Parathyroid adenoma (tissue), 2 donors: ENCODE data around the gene PTTG2.
A peak's percentile ranks its signal among the peaks of the same experiment; 100 is the strongest.

Experiments used
- H2AFZ ChIP-seq: fragments of 300-600 bp; sonication (generic); one replicate; pipeline ENCODE4 v1.7.0; 2017; ENCODE audit warnings: antibody characterized with exemption, mild to moderate bottlenecking
- H3K27ac ChIP-seq: fragments of 300-600 bp; sonication (generic); one replicate; pipeline ENCODE4 v1.7.0; 2017
- H3K27me3 ChIP-seq: fragments of 300-600 bp; sonication (generic); one replicate; pipeline ENCODE4 v1.7.0; 2017; ENCODE audit warnings: low read length; ENCODE audit not compliant: control insufficient read depth, insufficient read depth
- H3K36me3 ChIP-seq: fragments of 300-600 bp; sonication (generic); one replicate; pipeline ENCODE4 v1.7.0; 2017; ENCODE audit warnings: low read length; ENCODE audit not compliant: control insufficient read depth, insufficient read depth
- H3K4me1 ChIP-seq: fragments of 300-600 bp; sonication (generic); one replicate; pipeline ENCODE4 v1.7.0; 2017; ENCODE audit warnings: control low read depth
- H3K4me2 ChIP-seq: fragments of 300-600 bp; sonication (generic); one replicate; pipeline ENCODE4 v1.7.0; 2017; ENCODE audit warnings: low read length
- H3K4me3 ChIP-seq: fragments of 300-600 bp; sonication (generic); one replicate; pipeline ENCODE4 v1.7.0; 2017; ENCODE audit warnings: low read depth, low read length
- H3K79me2 ChIP-seq: fragments of 300-600 bp; sonication (generic); one replicate; pipeline ENCODE4 v1.7.0; 2017; ENCODE audit warnings: control low read depth
- H3K9ac ChIP-seq: fragments of 300-600 bp; sonication (generic); one replicate; pipeline ENCODE4 v1.7.0; 2017; ENCODE audit warnings: mild to moderate bottlenecking
- H3K9me3 ChIP-seq: fragments of 300-600 bp; sonication (generic); one replicate; pipeline ENCODE4 v1.7.0; 2017; ENCODE audit warnings: low read length; ENCODE audit not compliant: control insufficient read depth
- TF ChIP-seq, protein P1 (sequence below): fragments of 300-600 bp; sonication (generic); IDR thresholded peaks from one replicate; pipeline ENCODE4 v1.7.0; 2017; ENCODE audit warnings: antibody characterized with exemption, mild to moderate bottlenecking
- donor health status: primary hyperparathyroidism.

The PTTG2 gene

DNA sequence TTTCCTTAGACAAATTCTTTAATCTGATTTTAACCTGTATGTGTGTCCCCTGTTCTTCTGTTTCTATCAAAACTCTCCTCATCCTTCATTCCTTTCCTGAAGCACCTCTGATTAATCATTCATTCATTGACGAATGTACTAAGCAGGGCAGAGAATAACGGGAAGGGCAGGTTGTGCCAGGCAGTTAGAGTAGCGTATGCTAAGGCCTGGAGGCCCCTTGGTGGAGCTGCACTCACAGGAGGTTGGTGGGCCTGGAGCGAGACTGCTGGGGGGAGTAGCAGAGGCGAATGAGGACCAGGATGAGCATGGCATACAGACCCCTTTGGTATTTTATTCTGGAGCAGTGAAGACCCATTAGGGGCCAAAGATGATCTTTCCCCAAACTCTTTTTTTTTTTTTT lies 22.5 kb downstream of the PTTG2 start:
- Histone ChIP-seq H3K4me2 (peak overlapping the region; percentile 43), H3K4me1 (peaks cover 37% of the 10 kb centered on the region), H3K9me3 (no peaks in the 10 kb centered on the region), H3K36me3 (no peaks in the 10 kb centered on the region), H3K4me3 (peak overlapping the region; percentile 3), H3K79me2 (peaks cover 39% of the 10 kb centered on the region), H2AFZ (no peak overlapping the region), H3K27me3 (no peaks in the 10 kb centered on the region), H3K9ac (no peak overlapping the region), H3K27ac (peak overlapping the region; percentile 79)
- TF ChIP-seq, protein P1, sequence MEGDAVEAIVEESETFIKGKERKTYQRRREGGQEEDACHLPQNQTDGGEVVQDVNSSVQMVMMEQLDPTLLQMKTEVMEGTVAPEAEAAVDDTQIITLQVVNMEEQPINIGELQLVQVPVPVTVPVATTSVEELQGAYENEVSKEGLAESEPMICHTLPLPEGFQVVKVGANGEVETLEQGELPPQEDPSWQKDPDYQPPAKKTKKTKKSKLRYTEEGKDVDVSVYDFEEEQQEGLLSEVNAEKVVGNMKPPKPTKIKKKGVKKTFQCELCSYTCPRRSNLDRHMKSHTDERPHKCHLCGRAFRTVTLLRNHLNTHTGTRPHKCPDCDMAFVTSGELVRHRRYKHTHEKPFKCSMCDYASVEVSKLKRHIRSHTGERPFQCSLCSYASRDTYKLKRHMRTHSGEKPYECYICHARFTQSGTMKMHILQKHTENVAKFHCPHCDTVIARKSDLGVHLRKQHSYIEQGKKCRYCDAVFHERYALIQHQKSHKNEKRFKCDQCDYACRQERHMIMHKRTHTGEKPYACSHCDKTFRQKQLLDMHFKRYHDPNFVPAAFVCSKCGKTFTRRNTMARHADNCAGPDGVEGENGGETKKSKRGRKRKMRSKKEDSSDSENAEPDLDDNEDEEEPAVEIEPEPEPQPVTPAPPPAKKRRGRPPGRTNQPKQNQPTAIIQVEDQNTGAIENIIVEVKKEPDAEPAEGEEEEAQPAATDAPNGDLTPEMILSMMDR, result no peak

DNA sequence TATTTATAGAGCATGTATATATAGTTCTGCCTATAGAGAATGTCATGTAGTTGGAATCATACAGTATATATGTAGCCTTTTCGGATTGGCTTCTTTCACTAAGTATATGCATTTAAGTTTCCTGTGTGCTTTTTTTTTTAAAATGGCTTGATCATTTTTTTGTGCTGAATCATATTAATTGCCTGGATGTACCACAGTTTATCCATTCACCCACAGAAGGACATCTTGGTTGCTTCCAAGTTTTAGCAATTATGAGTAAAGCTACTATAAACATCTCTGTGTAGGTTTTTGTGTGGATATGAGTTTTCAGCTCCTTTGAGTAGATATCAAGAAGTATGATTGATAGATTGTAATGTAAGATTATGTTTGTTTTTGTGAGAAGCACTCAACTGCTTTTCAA lies 23.8 kb downstream of the PTTG2 start:
- peaks cover 44% of the 10 kb centered on the region for H3K4me1 ChIP-seq
- H2AFZ ChIP-seq, result no peak overlapping the region
- no peaks in the 10 kb centered on the region for H3K27me3 ChIP-seq

DNA sequence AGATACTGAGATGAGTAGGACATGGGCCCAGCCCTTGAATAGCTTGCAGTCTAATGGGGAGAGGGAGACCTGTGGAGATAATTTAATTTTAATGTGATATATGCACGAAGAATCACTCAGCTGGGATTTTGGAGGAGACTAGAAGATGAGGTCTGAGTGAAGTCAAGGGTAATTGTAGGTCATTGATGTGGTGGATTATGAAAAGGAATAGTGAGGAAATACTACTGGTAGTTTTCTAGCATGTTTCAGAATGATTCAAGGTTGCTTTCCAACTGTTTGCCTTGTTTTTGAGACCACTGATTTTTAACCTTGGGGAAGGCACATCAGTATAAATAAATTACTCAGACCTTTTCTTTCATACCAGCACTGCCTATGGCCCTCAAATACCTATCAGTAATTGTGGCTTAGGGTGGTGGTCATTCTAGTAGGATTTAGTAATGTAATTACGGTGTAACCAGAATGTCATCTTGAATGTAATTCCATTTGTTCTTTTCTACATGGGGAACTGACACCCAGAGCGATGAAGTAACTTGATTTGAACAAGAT lies 25.6 kb downstream of the PTTG2 start:
- H3K4me3 ChIP-seq, result no peak overlapping the region
- H3K27me3 ChIP-seq, result no peaks in the 10 kb centered on the region
- H3K4me2 ChIP-seq, result no peak overlapping the region
- H3K79me2 ChIP-seq, result peaks cover 19% of the 10 kb centered on the region
- no peak overlapping the region for H3K9ac ChIP-seq
- H3K9me3 ChIP-seq, result no peaks in the 10 kb centered on the region
- H3K4me1 ChIP-seq, result peaks cover 57% of the 10 kb centered on the region
- no peak overlapping the region for H2AFZ ChIP-seq
- TF ChIP-seq, protein P1, result no peak
- H3K27ac ChIP-seq, result peak overlapping the region; percentile 96
- no peaks in the 10 kb centered on the region for H3K36me3 ChIP-seq

More for the DNA sequence above, 23.8 kb downstream of the PTTG2 start:
- Histone ChIP-seq H3K9ac (no peak overlapping the region), H3K36me3 (no peaks in the 10 kb centered on the region), H3K4me3 (no peak overlapping the region), H3K79me2 (peaks cover 38% of the 10 kb centered on the region), H3K27ac (no peak overlapping the region), H3K9me3 (no peaks in the 10 kb centered on the region), H3K4me2 (no peak overlapping the region)
- TF ChIP-seq, protein P1, result no peak

DNA sequence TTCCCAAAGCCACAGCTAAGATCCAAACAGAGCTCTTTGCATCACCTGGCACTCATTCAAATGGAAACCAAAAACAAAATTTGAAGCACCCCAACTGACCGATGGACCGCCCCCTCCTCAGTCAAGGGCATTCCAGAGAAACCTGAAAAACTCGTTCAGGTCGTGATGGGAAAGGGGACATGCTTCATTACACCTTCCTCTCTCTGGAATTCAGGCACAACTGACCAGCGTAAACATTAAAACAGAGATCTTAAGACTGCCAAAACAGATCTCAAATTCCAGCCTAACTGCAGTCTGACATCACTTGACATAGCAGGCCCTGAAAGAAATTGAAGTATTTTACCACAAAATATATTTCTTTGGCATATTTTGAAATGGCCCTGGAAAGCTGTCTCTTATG lies 28.5 kb downstream of the PTTG2 start:
- H3K4me1 ChIP-seq, result peaks cover 53% of the 10 kb centered on the region
- H3K4me3 ChIP-seq, result peak overlapping the region; percentile 25
- peak overlapping the region; percentile 96 for H3K27ac ChIP-seq

More for the DNA sequence above, 28.5 kb downstream of the PTTG2 start:
- Histone ChIP-seq H3K36me3 (no peaks in the 10 kb centered on the region), H3K79me2 (peaks cover 24% of the 10 kb centered on the region), H3K4me2 (peak overlapping the region; percentile 42), H3K9ac (no peak overlapping the region), H3K9me3 (no peaks in the 10 kb centered on the region), H3K27me3 (no peaks in the 10 kb centered on the region), H2AFZ (no peak overlapping the region)
- TF ChIP-seq, protein P1, result no peak
